Activated naive CD8-positive, alpha-beta T cell treated with anti-CD3 and anti-CD28 coated beads for 36 hours (primary cell): Measurements from ENCODE around the gene NDST4. TPM values are rescaled to one million over a fixed set of nuclear protein-coding genes. Genes with fewer than 3 reads are reported as not detected.
"Not testable (repeated sequence)": the region's sequence is repeated elsewhere in the genome, so short reads cannot be mapped to it uniquely, and the experiment has no call there.

ENCODE experiments used
- DNase-seq: peaks from one replicate; pipeline ENCODE4 v3.0.0; 2021
- H3K27ac Mint-ChIP-seq: one replicate; pipeline ENCODE4 v1.8.0; 2022; ENCODE audit warnings: mild to moderate bottlenecking, moderate library complexity, mixed read lengths
- H3K27me3 Mint-ChIP-seq: one replicate; pipeline ENCODE4 v1.8.0; 2022; ENCODE audit warnings: mild to moderate bottlenecking, mixed read lengths
- H3K36me3 Mint-ChIP-seq: one replicate; pipeline ENCODE4 v1.8.0; 2021; ENCODE audit warnings: mild to moderate bottlenecking, mixed read lengths
- H3K4me1 Mint-ChIP-seq: one replicate; pipeline ENCODE4 v1.8.0; 2021; ENCODE audit warnings: mixed read lengths
- H3K4me3 Mint-ChIP-seq: one replicate; pipeline ENCODE4 v1.8.0; 2022; ENCODE audit warnings: mild to moderate bottlenecking, moderate library complexity, mixed read lengths
- H3K9me3 Mint-ChIP-seq: one replicate; pipeline ENCODE4 v1.8.0; 2022; ENCODE audit warnings: mixed read lengths
- total RNA-seq, 2 experiments: library from RNA; stranded (reverse); gene quantifications; one replicate each; pipeline ENCODE4 v1.2.3, GENCODE V29; 2021

Gene NDST4
- total RNA-seq, 2 experiments from 2014 or later, result not detected

DNA sequence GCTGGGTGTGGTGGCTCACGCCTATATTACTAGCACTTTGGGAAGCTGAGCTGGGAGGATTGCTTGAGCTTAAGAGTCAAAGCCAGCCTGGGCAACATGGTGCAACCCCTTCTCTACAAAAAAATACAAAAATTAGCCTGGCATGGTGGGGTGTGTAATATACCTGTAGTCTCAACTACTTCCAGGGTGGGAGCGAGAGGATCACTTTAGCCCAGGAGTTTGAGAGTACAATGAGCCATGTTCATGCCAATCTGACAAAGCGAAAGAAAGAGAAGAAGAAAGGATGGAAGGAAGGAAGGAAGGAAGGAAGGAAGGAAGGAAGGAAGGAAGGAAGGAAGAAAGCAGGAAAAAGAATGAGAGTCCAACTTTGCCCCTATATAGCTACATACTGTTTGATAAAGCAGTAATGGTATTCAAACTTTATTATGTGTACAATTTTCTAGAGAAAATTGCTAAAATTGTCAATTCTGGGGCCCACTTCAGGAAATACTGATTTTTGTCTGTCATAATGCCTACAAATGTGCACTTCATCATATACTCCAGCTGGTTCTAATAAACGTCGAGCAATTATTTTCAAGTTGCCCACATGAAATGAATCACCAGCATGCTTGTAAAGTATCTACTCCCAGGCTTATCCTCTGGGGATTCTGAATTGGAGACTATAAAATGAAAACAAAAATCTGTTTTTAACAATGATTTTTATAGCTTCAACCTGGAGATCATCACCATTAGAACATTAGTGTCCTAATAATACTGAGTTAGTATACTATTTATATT is 132.3 kb downstream of the NDST4 start:
- H3K4me3 Mint-ChIP-seq, result no peak overlapping the region
- no peak for DNase-seq
- peaks cover 1% of the 10 kb centered on the region for H3K9me3 Mint-ChIP-seq
- no peaks in the 10 kb centered on the region for H3K36me3 Mint-ChIP-seq
- no peaks in the 10 kb centered on the region for H3K4me1 Mint-ChIP-seq
- no peaks in the 10 kb centered on the region for H3K27me3 Mint-ChIP-seq
- no peak overlapping the region for H3K27ac Mint-ChIP-seq

DNA sequence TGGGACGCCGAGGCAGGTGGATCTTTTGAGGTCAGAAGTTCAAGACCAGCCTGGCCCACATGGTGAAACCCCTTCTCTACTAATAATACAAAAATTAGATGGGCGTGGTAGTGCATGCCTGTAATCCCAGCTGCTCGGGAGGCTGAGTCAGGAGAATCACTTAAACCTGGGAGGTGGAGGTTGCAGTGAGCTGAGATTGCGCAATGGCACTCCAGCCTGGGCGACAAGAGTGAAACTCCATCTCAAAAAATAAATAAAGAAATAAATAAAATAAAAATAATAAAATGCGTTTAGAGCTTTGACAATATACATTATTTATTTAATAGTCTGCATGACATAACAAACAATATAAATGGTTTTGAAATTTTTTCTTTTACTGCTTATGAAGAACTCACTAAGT is 133.0 kb downstream of the NDST4 start:
- DNase-seq, H3K27ac Mint-ChIP-seq, H3K9me3 Mint-ChIP-seq, H3K4me3 Mint-ChIP-seq, H3K4me1 Mint-ChIP-seq, H3K27me3 Mint-ChIP-seq, H3K36me3 Mint-ChIP-seq: not testable (repeated sequence)

DNA sequence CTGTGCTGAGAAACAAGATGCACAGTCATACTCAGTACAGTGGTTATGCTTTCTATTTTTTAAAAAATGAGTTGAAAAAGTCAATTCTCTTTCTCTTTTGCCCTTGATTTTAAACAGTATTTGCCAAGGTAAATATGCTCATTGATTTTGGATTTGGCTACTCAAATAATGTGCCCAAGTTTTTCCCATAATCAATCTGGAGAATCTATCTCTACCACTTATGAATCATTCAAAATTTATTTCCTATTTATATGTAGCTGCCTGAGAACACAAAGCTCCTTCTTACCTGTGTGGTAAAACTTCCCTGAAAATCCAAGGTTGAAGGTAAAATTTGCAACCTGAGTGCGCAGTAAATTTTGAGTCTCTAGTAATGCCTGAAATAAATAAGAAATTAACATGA is 136.5 kb downstream of the NDST4 start:
- no peak overlapping the region for H3K4me3 Mint-ChIP-seq
- no peaks in the 10 kb centered on the region for H3K36me3 Mint-ChIP-seq
- no peaks in the 10 kb centered on the region for H3K9me3 Mint-ChIP-seq
- no peaks in the 10 kb centered on the region for H3K4me1 Mint-ChIP-seq
- DNase-seq, result no peak
- no peaks in the 10 kb centered on the region for H3K27me3 Mint-ChIP-seq
- no peak overlapping the region for H3K27ac Mint-ChIP-seq

DNA sequence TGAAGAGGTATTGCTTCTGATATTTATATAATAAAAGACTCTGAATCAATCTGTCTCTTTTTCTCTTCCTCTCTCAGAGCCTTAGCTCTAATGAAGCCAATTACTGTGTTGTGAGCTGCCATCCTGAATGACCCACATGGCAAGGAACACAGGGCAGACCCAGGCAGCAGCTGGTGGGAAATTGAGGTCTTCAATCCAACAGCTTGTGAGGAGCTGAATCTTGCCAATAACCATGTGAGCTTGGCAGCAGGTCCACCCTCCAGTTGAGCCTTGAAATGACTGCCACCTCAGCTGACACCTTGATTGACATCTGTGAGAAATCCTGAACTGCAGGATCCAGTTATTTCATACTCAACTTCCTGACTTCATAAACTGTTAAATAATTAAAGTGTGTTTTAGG is 149.4 kb downstream of the NDST4 start:
- Mint-ChIP-seq H3K4me1 (no peaks in the 10 kb centered on the region), H3K9me3 (peaks cover 1% of the 10 kb centered on the region), H3K27me3 (no peaks in the 10 kb centered on the region), H3K27ac (no peak overlapping the region), H3K4me3 (no peak overlapping the region), H3K36me3 (no peaks in the 10 kb centered on the region)
- no peak for DNase-seq

DNA sequence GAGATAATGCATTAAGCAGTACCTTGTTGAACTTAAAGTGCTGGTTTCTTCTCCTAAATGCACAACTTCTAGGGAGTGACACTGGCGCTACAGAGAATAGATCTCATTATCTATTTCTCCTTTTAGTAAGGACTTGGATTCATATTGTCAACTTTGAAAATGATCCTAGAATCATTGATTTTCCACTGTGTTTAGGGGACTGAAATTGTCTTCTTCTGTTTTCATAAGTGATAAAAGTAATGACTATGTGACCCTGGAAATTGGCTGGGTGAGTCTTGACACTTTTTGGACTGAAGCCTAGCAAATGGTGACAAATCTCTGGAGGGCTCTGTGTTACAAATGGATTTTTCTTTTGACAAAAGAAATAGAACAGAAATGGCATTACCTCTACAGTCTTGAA is 167.8 kb downstream of the NDST4 start:
- no peak overlapping the region for H3K27ac Mint-ChIP-seq
- H3K9me3 Mint-ChIP-seq, result no peaks in the 10 kb centered on the region
- H3K4me1 Mint-ChIP-seq, result no peaks in the 10 kb centered on the region
- no peaks in the 10 kb centered on the region for H3K27me3 Mint-ChIP-seq
- no peak for DNase-seq
- no peak overlapping the region for H3K4me3 Mint-ChIP-seq
- H3K36me3 Mint-ChIP-seq, result no peaks in the 10 kb centered on the region

DNA sequence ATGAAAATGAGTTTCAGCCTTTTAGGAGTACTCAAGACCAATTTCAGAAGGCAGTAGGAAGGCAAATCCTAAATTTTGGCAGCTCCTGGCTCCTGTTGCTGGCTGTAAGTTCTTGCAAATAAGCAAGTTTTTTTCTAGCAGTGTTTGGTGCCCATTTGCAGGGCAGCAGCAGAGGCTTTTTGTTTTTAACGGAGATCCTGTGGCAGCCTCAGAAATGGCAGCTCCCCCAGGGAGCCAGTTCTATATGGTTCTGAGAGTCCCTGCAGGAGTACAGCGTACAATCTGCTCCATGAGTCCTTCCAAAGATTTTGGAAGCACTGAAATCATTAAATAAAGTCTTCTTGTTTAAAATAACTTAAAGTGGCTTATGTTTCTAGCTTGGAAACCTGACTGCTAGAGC is 171.9 kb downstream of the NDST4 start:
- Mint-ChIP-seq H3K27me3 (no peaks in the 10 kb centered on the region), H3K4me3 (no peak overlapping the region), H3K4me1 (no peaks in the 10 kb centered on the region), H3K9me3 (peaks cover 2% of the 10 kb centered on the region), H3K27ac (no peak overlapping the region), H3K36me3 (no peaks in the 10 kb centered on the region)
- DNase-seq, result no peak

DNA sequence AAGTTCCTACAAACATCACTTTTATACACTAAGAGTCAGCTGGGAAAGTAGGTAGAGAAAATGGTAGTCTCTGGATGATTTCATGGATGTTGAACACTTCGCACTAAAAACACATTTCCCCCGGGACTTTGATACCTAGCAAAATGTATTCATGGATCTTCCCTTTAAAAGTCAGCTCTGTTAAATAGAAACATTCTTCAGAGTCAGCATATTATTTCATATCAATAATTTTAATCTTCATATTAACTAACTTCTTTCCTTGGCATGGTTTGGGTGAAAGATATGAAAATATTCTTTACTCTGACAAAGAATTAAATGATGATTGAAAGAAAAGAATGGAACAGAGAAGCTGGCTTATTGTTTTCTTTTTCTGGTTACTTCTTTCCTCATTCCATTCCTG is 185.5 kb downstream of the NDST4 start:
- H3K36me3 Mint-ChIP-seq, result no peaks in the 10 kb centered on the region
- peaks cover 1% of the 10 kb centered on the region for H3K9me3 Mint-ChIP-seq

DNA sequence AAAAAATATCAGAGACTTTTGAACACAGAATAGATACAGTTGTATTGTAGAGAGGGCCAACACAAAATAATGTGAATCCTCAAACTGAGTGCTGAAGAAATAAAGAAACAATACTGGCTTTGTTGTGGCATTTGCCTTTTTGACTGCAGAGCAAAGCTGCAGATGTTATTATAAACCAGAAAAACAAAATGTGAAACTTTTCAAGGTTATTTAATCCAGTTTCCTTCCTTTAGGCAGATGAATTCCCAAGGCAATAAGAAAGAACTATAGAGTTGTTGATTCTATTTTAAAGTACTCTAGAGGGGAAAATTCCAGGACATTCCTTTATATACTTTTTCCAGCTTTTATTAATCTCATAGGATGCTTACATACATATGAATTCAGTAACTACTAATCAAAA is 186.8 kb downstream of the NDST4 start:
- Mint-ChIP-seq H3K4me1 (no peaks in the 10 kb centered on the region), H3K27ac (no peak overlapping the region), H3K27me3 (no peaks in the 10 kb centered on the region), H3K36me3 (no peaks in the 10 kb centered on the region), H3K4me3 (no peak overlapping the region), H3K9me3 (peaks cover 1% of the 10 kb centered on the region)
- no peak for DNase-seq

More for the DNA sequence above, 185.5 kb downstream of the NDST4 start:
- no peaks in the 10 kb centered on the region for H3K27me3 Mint-ChIP-seq
- no peak for DNase-seq
- no peaks in the 10 kb centered on the region for H3K4me1 Mint-ChIP-seq
- no peak overlapping the region for H3K4me3 Mint-ChIP-seq
- no peak overlapping the region for H3K27ac Mint-ChIP-seq

DNA sequence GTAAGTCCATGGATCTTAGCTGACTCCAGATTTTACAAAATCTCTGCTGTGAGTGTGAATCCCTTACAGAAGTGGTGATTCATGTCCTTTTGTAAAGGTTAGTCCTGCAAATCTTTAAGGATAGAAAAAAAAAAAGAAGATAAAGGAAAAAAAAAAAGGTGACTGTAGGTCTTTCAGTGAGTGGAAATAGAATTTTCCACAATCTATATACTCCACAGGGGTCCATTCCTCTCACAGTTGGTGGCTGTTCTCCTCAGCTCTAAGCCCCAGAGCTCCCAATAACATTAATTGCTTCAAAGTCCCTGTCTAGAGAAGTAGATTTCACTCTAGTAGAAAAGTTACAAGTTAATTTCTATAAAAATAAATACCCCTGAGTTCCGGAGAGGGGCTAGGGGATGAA is 189.1 kb downstream of the NDST4 start:
- no peaks in the 10 kb centered on the region for H3K4me1 Mint-ChIP-seq
- H3K27ac Mint-ChIP-seq, result no peak overlapping the region
- DNase-seq, result no peak
- no peaks in the 10 kb centered on the region for H3K36me3 Mint-ChIP-seq
- H3K27me3 Mint-ChIP-seq, result no peaks in the 10 kb centered on the region
- H3K4me3 Mint-ChIP-seq, result no peak overlapping the region
- peaks cover 1% of the 10 kb centered on the region for H3K9me3 Mint-ChIP-seq

DNA sequence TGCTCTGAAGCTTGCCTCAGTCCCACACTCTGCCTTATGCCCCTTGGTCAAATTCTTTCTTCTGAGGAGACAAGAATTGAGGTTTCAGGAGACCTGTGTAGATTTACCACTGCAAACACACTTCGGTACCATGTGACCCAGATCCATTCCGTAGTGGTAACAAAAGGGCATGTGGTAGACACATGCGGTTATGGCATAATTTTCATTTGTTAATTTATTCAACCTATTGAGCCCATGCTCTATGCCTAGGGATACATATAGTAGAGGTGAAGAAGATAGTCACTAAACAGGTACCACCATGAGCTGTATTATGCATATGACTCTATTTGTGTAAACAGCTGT is 190.9 kb downstream of the NDST4 start:
- H3K27ac Mint-ChIP-seq, result no peak overlapping the region
- no peaks in the 10 kb centered on the region for H3K27me3 Mint-ChIP-seq
- H3K4me1 Mint-ChIP-seq, result no peaks in the 10 kb centered on the region
- no peaks in the 10 kb centered on the region for H3K9me3 Mint-ChIP-seq
- H3K4me3 Mint-ChIP-seq, result no peak overlapping the region
- DNase-seq, result no peak
- no peaks in the 10 kb centered on the region for H3K36me3 Mint-ChIP-seq

DNA sequence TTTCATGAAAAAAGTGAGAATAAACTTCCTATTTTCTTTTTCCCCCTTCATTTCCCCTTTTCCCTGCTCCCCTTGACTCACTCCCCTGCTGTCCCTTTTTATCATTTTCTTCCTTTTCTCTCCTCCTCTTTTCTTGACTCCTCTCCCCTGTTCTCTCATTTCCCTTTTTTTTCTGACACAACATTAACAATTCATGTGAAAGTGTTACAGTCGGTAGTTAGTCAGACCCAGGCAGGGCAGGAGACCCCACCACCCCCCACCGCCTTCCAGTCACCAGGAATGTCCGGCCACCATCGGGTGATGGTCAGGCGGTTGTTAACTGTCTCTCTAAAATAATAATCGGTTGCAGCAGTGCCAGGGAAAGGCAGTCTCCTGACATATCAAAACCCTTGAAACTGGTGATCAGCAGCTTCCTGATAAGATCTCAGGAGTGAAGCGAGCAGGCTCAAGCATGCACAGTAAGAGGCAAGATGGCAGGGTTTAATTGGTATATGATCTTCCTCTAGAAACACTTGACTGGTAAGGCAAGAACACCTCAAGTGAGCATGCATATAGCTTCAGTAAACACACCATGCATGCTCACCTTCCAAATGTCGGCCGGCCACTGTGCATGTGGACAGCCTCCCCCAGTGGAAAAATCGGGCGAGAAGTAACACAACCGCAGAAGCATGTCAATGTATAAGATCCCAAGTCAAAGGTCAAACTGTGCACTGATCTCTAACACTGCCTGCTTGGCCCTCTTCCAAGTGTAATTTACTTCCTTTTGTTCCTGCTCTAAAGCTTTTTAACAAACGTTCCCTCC is 191.4 kb downstream of the NDST4 start:
- no peaks in the 10 kb centered on the region for H3K36me3 Mint-ChIP-seq
- no peaks in the 10 kb centered on the region for H3K9me3 Mint-ChIP-seq
- H3K27ac Mint-ChIP-seq, result no peak overlapping the region
- no peak overlapping the region for H3K4me3 Mint-ChIP-seq
- H3K4me1 Mint-ChIP-seq, result no peaks in the 10 kb centered on the region
- DNase-seq, result no peak
- no peaks in the 10 kb centered on the region for H3K27me3 Mint-ChIP-seq

DNA sequence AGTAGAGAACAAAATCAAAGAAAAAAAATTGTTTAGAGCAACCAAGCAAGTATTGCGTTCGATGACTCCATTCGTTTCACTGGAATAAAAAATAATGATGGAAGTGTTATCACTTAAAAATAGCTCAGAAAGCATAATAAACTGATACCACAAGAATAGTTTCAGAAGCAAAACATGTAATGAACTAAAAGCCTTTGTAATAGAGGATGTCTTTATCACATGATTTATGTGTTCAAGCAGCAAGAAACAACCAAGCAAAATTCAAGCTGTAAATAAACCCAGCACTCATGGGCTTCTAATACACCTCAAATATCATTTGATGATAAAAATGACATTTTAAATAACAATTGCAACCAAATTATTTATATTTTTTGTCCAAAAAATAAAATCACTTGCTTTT is 192.2 kb downstream of the NDST4 start:
- no peaks in the 10 kb centered on the region for H3K9me3 Mint-ChIP-seq
- no peaks in the 10 kb centered on the region for H3K4me1 Mint-ChIP-seq
- DNase-seq, result no peak
- H3K4me3 Mint-ChIP-seq, result no peak overlapping the region
- no peaks in the 10 kb centered on the region for H3K36me3 Mint-ChIP-seq
- no peaks in the 10 kb centered on the region for H3K27me3 Mint-ChIP-seq
- H3K27ac Mint-ChIP-seq, result no peak overlapping the region

DNA sequence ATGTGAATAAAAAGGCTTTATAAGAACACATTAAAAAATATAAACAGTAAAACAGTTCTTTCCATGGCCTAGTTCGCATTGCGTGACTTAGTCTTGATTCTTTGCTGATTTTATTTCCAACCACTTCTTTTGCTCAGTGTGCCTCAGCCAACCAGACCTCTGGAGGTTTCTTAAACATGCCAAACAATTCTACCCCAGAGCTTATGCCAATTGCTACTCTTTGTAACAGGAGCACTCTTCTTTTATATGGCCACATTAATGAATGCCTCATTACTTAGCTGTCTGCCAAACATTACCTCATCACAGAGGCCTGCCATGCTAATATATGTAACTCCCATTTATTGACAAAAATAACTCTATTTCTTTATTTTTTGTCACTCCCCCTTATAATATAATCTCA is 202.3 kb downstream of the NDST4 start:
- Mint-ChIP-seq H3K4me3 (no peak overlapping the region), H3K27me3 (no peaks in the 10 kb centered on the region), H3K9me3 (no peaks in the 10 kb centered on the region), H3K27ac (no peak overlapping the region), H3K4me1 (no peaks in the 10 kb centered on the region), H3K36me3 (no peaks in the 10 kb centered on the region)
- DNase-seq, result no peak

DNA sequence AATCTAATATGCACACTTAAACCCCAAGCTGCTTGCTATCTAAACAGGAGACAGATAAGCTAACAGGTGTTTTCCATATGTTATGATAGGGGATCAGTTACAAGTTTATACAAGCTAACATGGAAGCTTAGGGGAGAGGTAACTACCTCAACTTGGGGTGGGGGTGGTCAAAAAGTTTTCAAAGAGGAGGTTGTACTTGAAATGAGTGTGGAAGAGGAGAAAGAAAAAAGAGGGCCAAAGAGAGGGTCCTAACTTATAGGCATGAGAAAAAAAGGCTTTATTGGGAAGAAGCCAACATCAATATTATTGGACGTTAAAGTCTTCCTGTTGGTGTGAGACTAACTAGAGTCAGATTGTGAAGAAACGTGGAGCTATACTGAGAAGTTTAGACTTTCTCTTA is 205.9 kb downstream of the NDST4 start:
- no peak for DNase-seq
- Mint-ChIP-seq H3K27me3 (no peaks in the 10 kb centered on the region), H3K4me1 (no peaks in the 10 kb centered on the region), H3K36me3 (no peaks in the 10 kb centered on the region), H3K4me3 (no peak overlapping the region), H3K27ac (no peak overlapping the region), H3K9me3 (no peaks in the 10 kb centered on the region)

DNA sequence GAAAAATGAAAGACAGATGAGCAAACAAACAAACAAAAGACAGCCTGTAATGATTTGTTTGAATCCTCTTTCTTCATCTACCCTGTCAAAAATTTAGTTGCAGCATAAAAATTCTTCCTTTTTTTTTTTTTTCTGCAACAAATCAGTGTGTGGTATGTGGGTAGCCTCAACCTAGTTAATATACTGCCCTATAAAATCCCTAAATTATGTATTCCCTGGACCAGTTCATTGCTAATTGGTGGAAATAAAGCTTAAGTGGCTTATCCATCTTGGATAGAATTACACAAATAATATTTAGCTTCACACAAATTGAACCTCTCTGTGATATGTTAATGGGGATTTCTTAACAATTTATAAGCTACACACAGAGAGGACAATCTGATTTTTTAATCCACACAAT is 208.4 kb downstream of the NDST4 start:
- Mint-ChIP-seq H3K27me3 (no peaks in the 10 kb centered on the region), H3K36me3 (no peaks in the 10 kb centered on the region), H3K27ac (no peak overlapping the region), H3K4me1 (no peaks in the 10 kb centered on the region), H3K9me3 (peaks cover 1% of the 10 kb centered on the region), H3K4me3 (no peak overlapping the region)
- DNase-seq, result no peak

DNA sequence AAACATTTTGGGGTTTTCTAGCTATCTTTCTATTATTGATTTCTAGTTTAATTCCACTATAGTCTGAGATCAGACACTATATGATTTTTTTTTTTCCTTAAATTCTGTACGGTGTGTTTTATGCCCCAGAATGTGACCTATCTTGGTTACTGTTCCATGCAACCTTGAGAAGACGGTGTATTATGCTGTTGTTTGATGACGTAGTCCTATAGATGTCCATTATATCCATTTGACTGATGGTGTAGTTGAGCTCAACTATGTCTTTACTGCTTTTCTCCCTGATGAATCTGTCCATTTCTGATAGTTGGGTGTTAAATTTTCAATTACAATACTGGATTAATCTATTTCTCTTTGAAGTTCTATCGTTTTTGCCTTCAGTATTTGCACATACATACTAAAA is 212.5 kb downstream of the NDST4 start:
- peaks cover 1% of the 10 kb centered on the region for H3K9me3 Mint-ChIP-seq
- DNase-seq, result no peak
- H3K27ac Mint-ChIP-seq, result no peak overlapping the region
- H3K27me3 Mint-ChIP-seq, result no peaks in the 10 kb centered on the region
- no peaks in the 10 kb centered on the region for H3K4me1 Mint-ChIP-seq
- H3K36me3 Mint-ChIP-seq, result no peaks in the 10 kb centered on the region
- H3K4me3 Mint-ChIP-seq, result no peak overlapping the region
